NCI-H1092 (cell line): Measurements from ENCODE around the gene FUT9.

Source experiments
- DNase-seq: peaks from one replicate; lab custom pipeline; 2025; lab: John Stamatoyannopoulos, UW

Gene FUT9

DNA sequence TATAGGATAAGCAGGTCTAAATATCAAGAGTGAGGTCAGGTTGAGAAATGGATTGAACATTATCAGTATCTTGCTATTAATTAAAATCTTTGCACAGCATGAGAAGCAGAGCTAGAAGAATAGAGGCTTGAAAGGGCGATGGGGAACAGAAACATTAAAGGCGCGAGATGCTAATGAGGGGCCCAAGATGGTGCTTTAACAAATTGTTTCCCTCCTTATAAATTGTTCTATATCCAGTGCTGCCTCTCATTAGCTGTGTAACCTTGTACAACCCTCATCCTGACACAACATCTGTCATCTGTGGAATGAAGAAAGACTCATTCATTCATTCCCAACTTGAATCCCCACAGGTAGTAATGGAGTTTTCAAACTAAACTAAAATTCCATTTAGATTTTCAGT lies 57.8 kb downstream of the FUT9 start:
- no peak for DNase-seq

DNA sequence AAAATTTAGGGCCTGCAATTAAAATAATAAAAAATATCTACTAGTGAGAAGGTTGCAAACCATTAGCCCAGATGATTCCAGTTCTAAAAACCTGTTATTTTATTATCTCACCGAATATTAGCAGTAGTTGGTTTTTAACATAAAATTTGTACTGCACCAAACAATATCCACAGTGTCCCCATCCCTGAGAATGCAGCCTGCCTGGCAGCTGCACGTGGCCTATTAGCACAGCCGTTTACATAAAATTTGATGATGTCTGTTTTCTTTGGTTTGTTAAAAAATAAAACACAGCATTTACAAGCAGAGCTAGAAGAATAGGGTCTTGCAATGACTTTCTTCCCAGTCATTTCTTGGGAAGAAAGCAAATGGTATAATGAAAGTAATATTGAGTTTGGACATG lies 58.2 kb downstream of the FUT9 start:
- DNase-seq: no peak

- DNase-seq: no peak
These were observed 60.1 kb downstream of the FUT9 start for GRCh38 chr6:96075826-96076225.

- DNase-seq: no peak
These were observed 71.0 kb downstream of the FUT9 start for GRCh38 chr6:96086745-96087144.

DNA sequence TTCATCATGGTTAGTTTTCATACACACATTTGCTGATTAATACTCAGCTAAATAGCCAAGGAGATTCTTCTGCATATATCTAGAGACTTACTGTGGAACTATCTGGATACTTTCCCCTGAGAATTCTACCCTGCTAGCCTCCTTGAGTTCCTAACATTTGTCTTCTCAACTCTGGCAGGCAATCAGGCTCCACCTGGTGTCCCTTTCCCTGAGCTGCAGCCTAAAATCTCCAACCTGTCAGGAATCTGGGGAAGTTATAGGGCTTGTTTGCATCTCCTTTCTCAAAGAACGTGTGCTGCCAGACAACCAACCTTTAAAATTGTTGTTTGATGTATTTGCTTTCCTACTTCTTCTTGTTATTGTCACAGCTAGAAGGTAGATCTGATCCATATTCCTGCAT lies 73.4 kb downstream of the FUT9 start:
- no peak for DNase-seq

DNA sequence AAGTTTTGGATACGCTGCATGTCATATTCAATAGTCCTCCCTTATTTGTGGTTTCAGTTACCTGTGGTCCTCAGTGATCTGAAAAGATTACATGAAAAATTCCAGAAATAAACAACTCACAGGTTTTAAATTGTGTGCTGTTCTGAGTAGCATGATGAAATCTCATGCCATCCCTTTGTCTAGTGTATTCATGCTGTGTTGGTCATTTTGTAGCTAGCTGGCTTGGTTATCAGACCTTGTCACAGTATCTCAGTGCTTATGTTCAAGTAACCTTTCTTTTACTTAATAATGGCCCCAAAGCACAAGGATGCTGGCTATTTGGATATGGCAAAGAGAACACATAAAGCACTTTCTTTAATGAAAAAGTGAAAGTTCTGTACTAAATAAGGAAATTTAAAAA lies 78.3 kb downstream of the FUT9 start:
- no peak for DNase-seq

DNA sequence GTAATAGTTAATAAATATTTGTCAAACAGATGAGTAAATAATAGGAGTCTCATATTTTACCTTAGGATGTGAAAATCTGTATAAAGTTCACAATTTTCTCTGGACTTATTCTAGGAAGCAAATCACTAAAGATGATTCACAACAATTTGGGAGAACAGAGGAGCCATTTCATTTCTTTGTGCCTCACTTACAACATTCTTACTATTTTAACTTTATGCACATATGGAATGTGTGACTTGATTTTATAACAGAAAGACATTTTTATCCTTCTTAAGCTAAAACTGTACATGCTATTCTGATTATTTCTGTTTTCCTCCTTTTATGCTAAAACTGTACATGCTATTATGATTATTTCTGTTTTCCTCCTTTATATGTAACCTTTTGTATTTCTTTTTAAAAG lies 83.3 kb downstream of the FUT9 start:
- DNase-seq: no peak

DNA sequence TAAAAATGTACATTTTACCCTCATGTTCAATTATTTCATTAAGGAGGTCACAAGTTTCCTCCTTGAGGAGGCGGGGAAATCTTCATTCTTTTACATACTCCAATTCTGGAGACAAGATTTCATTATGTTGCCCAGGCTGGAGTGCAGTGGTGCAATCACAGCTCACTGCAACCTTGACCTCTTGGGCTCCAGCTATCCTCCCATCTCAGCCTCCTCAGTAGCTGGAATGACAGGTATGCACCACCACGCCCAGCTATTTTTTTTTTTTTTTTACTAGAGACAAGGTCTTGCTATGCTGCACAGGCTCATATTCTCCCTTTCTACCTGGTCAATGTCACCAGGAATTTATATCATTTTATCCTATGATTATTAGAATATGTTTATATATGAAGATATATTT lies 85.8 kb downstream of the FUT9 start:
- DNase-seq: no peak

DNA sequence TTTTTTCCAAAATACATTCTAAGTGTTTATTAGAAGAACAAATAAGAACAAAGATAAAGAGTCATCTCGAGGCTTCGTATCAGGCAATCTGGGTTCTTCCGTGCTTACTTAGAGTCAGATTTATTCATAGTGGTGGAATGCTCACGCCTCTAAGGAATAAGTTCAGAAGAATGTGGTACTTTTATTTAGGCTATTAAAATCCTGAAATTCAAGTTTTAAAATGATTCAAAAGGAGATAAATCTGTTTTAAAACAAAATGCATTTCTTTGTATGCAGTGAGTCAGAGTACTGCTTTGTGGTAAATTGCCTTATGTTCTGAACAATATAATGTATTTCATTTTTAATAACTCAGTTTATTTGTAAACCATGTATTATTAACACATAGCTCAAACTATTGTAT lies 89.1 kb downstream of the FUT9 start:
- DNase-seq: no peak

GRCh38 chr6:96110878-96111277 lies 95.1 kb downstream of the FUT9 start:
- no peak for DNase-seq

DNA sequence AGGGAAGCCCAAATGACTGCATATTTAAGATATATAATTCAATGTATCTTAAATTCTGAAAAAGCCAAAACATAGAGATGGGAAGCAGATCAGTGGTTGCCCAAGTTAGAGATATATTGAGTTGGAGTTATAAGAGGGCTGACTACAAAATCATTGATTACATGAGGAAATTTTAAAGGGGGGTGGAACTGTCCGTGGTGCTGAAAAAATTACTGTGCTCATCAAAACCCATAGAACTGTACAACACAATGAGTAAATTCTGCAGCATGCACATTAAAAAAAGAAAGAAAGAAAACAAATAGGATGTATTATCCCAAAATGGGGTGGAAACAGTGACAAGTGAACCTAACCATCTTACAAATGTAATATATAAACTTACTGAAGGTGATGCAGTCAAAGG lies 100.9 kb downstream of the FUT9 start:
- DNase-seq: no peak

GRCh38 chr6:96124778-96125177 lies 109.0 kb downstream of the FUT9 start:
- DNase-seq: no peak

GRCh38 chr6:96138406-96138805 lies 122.6 kb downstream of the FUT9 start:
- DNase-seq: no peak

- no peak for DNase-seq
These were observed 126.4 kb downstream of the FUT9 start for GRCh38 chr6:96142142-96142541.

GRCh38 chr6:96150431-96150830 lies 134.7 kb downstream of the FUT9 start:
- DNase-seq: no peak

GRCh38 chr6:96151707-96152106 lies 135.9 kb downstream of the FUT9 start:
- no peak for DNase-seq

- DNase-seq: no peak
These were observed 136.4 kb downstream of the FUT9 start for GRCh38 chr6:96152114-96152708.

GRCh38 chr6:96153775-96154174 lies 138.0 kb downstream of the FUT9 start:
- DNase-seq: no peak

- no peak for DNase-seq
These were observed 140.7 kb downstream of the FUT9 start for GRCh38 chr6:96156425-96156824.

- no peak for DNase-seq
These were observed 141.3 kb downstream of the FUT9 start for GRCh38 chr6:96157018-96157565.

GRCh38 chr6:96162711-96163120 lies 146.9 kb downstream of the FUT9 start:
- no peak for DNase-seq

GRCh38 chr6:96164802-96165201 lies 149.0 kb downstream of the FUT9 start:
- no peak for DNase-seq

GRCh38 chr6:96171112-96171511 lies 155.3 kb downstream of the FUT9 start:
- no peak for DNase-seq

DNA sequence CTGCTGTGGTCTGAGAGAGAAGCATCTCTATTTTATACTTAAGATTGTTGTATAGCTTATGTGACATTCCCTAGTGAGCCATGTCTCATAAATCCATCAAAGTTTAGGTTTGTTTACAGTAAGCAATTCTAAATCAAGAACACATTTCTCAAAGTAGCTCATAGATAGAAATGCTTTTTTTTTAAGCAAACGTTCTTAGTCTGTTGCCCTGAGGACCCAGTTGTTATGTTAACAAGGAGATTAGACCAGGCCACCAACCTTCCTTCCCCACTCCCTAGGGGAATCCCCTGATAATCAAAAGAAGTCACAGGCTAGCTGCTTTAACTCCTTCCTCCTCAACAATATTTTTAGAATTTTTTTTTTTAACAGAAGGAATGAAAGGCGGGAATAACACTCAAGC lies 169.0 kb downstream of the FUT9 start:
- DNase-seq: no peak

- no peak for DNase-seq
These were observed 170.3 kb downstream of the FUT9 start for GRCh38 chr6:96186094-96186493.
